CD4-positive, alpha-beta T cell (primary cell): ENCODE results near the gene MRAP. TPM values are rescaled to one million over a fixed set of nuclear protein-coding genes. Genes with fewer than 3 reads are reported as not detected.

Experiments used
- ATAC-seq: fragments of 200-7000 bp; cut with Tn5 transposase; one replicate; pipeline ENCODE4 v1.10.0; 2022; ENCODE audit warnings: mild to moderate bottlenecking; ENCODE audit not compliant: poor library complexity
- CTCF ChIA-PET: fragments of 350-600 bp; sonication (Branson Sonifier 250); formaldehyde crosslinking; loops from one replicate; lab custom pipeline; 2021; ENCODE audit warnings: antibody characterized with exemption, inconsistent platforms; lab: Charles Lee
- POLR2A ChIA-PET: fragments of 350-600 bp; sonication (Branson Sonifier 250); formaldehyde crosslinking; loops from one replicate; lab custom pipeline; 2021; ENCODE audit warnings: antibody characterized with exemption, inconsistent platforms; lab: Charles Lee
- DNase-seq, 14 experiments: peaks; one replicate each; pipeline ENCODE4 v3.0.0-alpha.2; 2013 to 2020; ENCODE audit warnings: mixed read lengths in 2 of 14
- H3K27ac ChIP-seq, 2 donors: one replicate each; pipeline versions ENCODE4 v1.5.1 to v1.7.0; 2013; ENCODE audit warnings: low read length in 2 of 2, low read depth in 1 of 2, mild to moderate bottlenecking in 1 of 2
- H3K27me3 ChIP-seq, 2 experiments: 1 replicate in 1 of 2; 2 replicates in 1 of 2; pipeline versions ENCODE4 v1.6.1 to v1.7.0; 2013; ENCODE audit warnings: low read length in 2 of 2, control low read depth in 1 of 2, mild to moderate bottlenecking in 1 of 2, moderate library complexity in 1 of 2; ENCODE audit not compliant: insufficient read depth in 2 of 2, control insufficient read depth in 1 of 2
- H3K36me3 ChIP-seq: one replicate; pipeline ENCODE4 v1.6.1; 2013; ENCODE audit warnings: low read length, control low read depth; ENCODE audit not compliant: insufficient read depth
- H3K4me1 ChIP-seq: one replicate; pipeline ENCODE4 v1.6.1; 2013; ENCODE audit warnings: low read length, control low read depth; ENCODE audit not compliant: insufficient read depth
- H3K4me3 ChIP-seq: one replicate; pipeline ENCODE4 v1.5.1; 2013; ENCODE audit warnings: mild to moderate bottlenecking, low read length, moderate library complexity
- H3K9me3 ChIP-seq, 2 experiments: 1 replicate in 1 of 2; 2 replicates in 1 of 2; pipeline versions ENCODE4 v1.6.1 to v1.7.0; 2013; ENCODE audit warnings: low read length in 2 of 2, mild to moderate bottlenecking in 2 of 2, control low read depth in 1 of 2, moderate library complexity in 1 of 2; ENCODE audit not compliant: control insufficient read depth in 1 of 2, insufficient read depth in 1 of 2
- H3K27ac Mint-ChIP-seq: one replicate; pipeline ENCODE4 v1.8.0; 2020; ENCODE audit warnings: mixed read lengths
- H3K27me3 Mint-ChIP-seq: one replicate; pipeline ENCODE4 v1.8.0; 2021; ENCODE audit warnings: mixed read lengths
- H3K36me3 Mint-ChIP-seq: one replicate; pipeline ENCODE4 v1.8.0; 2021; ENCODE audit warnings: low read depth, mixed read lengths
- H3K4me1 Mint-ChIP-seq: one replicate; pipeline ENCODE4 v1.8.0; 2021; ENCODE audit warnings: low read depth, mixed read lengths
- H3K4me3 Mint-ChIP-seq: one replicate; pipeline ENCODE4 v1.8.0; 2020; ENCODE audit warnings: mild to moderate bottlenecking, mixed read lengths
- H3K9me3 Mint-ChIP-seq: one replicate; pipeline ENCODE4 v1.8.0; 2020; ENCODE audit warnings: mixed read lengths
- CTCF ChIP-seq: fragments of 200-600 bp; IDR thresholded peaks from one replicate; pipeline ENCODE4 v1.8.0; 2022; ENCODE audit warnings: antibody characterized with exemption, mild to moderate bottlenecking
- intact Hi-C, 2 experiments: fragments of 100-400 bp; cut with DNase I in 1 of 2; cut with micrococcal nuclease in 1 of 2; formaldehyde crosslinking; loops; one replicate each; pipeline versions ENCODE4 v1.15.1 to v1.9.0; 2023 to 2025; cut with DNase I, micrococcal nuclease
- total RNA-seq, 174 experiments: library from RNA in 2 of 174; stranded (reverse) in 2 of 174; gene quantifications; one replicate each; pipeline ENCODE4 v1.2.3 and lab custom pipeline; 2021 to 2026

Gene MRAP
- total RNA-seq, 2 experiments from 2014 or later = not detected

GRCh38 chr21:32360401-32360975 is 61.8 kb downstream of the MRAP start:
- H3K36me3 Mint-ChIP-seq = peaks cover 94% of the 10 kb centered on the region
- H3K4me3 ChIP-seq = no peak overlapping the region
- no peaks in the 10 kb centered on the region for H3K27me3 ChIP-seq
- H3K4me1 ChIP-seq = no peaks in the 10 kb centered on the region
- ChIA-PET POLR2A (no interaction called here), CTCF (no interaction called here)
- no peaks in the 10 kb centered on the region for H3K9me3 Mint-ChIP-seq
- no peak overlapping the region for H3K27ac Mint-ChIP-seq
- ATAC-seq = no peak
- no peak for TF ChIP-seq CTCF
- no peak for DNase-seq
- H3K9me3 ChIP-seq = no peaks in the 10 kb centered on the region
- no peak overlapping the region for H3K27ac ChIP-seq
- intact Hi-C loops = no loop called here
- H3K27me3 Mint-ChIP-seq = no peaks in the 10 kb centered on the region
- peaks cover 94% of the 10 kb centered on the region for H3K36me3 ChIP-seq
- H3K4me1 Mint-ChIP-seq = no peaks in the 10 kb centered on the region
- H3K4me3 Mint-ChIP-seq = no peak overlapping the region

Other genes starting within 250 kb of the MRAP start
- 1 to 10 TPM; 2.7 to 3.0 TPM for gene MIS18A, start 19.8 kb upstream of the MRAP start, total RNA-seq
- 1 to 10 TPM; 5.4 to 5.7 TPM for gene URB1, start 94.2 kb downstream of the MRAP start, total RNA-seq
- 10 to 100 TPM; 11.1 to 12.7 TPM for gene EVA1C, start 113.9 kb downstream of the MRAP start, total RNA-seq